ENCODE data around the gene EID2.

The EID2 gene
- 20.9 to 21.7 reads per million in 2 donors for total RNA-seq

GRCh38 chr19:39539518-39540332 is at the start of gene EID2:
Gene EID2, minus strand, starts transcription at chr19:39540161. Its CDS starts 82 bp downstream, at chr19:39540079.
- DNase-seq, result peak; percentile 80

GRCh38 chr19:39588066-39588465 is 48.1 kb upstream of the EID2 start:
- DNase-seq, result no peak

GRCh38 chr19:39587496-39587895 is 47.5 kb upstream of the EID2 start:
- DNase-seq, result no peak

- no peak for DNase-seq
Observed at GRCh38 chr19:39582891-39583625, 43.1 kb upstream of the EID2 start.

- no peak for DNase-seq
Observed at GRCh38 chr19:39582442-39582841, 42.5 kb upstream of the EID2 start.

GRCh38 chr19:39568604-39569003 is 28.6 kb upstream of the EID2 start:
- no peak for DNase-seq

GRCh38 chr19:39566064-39566463 is 26.1 kb upstream of the EID2 start:
- DNase-seq, result no peak

- no peak for DNase-seq
Observed at GRCh38 chr19:39563408-39563807, 23.4 kb upstream of the EID2 start.

- DNase-seq, result no peak
Observed at GRCh38 chr19:39558624-39559117, 18.7 kb upstream of the EID2 start.

GRCh38 chr19:39557811-39558623 is 18.1 kb upstream of the EID2 start:
- no peak for DNase-seq

- DNase-seq, result no peak
Observed at GRCh38 chr19:39555883-39556282, 15.9 kb upstream of the EID2 start.

GRCh38 chr19:39554701-39555311 is 14.8 kb upstream of the EID2 start:
- DNase-seq, result no peak

GRCh38 chr19:39553082-39553652 is 13.2 kb upstream of the EID2 start:
- DNase-seq, result no peak

- DNase-seq, result no peak
Observed at GRCh38 chr19:39550197-39550596, 10.2 kb upstream of the EID2 start.

- DNase-seq, result no peak
Observed at GRCh38 chr19:39546599-39546998, 6.6 kb upstream of the EID2 start.

GRCh38 chr19:39544911-39545310 is 5.0 kb upstream of the EID2 start:
- DNase-seq, result no peak

- DNase-seq, result no peak
Observed at GRCh38 chr19:39544226-39544903, 4.4 kb upstream of the EID2 start.

GRCh38 chr19:39543477-39543857 is 3.5 kb upstream of the EID2 start:
- no peak for DNase-seq

- DNase-seq, result no peak
Observed at GRCh38 chr19:39542206-39542605, 2.2 kb upstream of the EID2 start.

GRCh38 chr19:39540333-39540673 is 342 bp upstream of the EID2 start:
- no peak for DNase-seq

- DNase-seq, result no peak
Observed at GRCh38 chr19:39539165-39539517, 820 bp downstream of the EID2 start.

- DNase-seq, result no peak
Observed at GRCh38 chr19:39533791-39534190, 6.2 kb downstream of the EID2 start.
